ENCODE measurements around the gene CCDC137. TPM values are rescaled to one million over a fixed set of nuclear protein-coding genes. Genes with fewer than 3 reads are reported as not detected.
A peak's percentile ranks its signal among the peaks of the same experiment; 100 is the strongest.

The CCDC137 gene
- total and polyA plus RNA-seq, 12 donors, result 7.5 to 46.0 (median 15.3) TPM

DNA sequence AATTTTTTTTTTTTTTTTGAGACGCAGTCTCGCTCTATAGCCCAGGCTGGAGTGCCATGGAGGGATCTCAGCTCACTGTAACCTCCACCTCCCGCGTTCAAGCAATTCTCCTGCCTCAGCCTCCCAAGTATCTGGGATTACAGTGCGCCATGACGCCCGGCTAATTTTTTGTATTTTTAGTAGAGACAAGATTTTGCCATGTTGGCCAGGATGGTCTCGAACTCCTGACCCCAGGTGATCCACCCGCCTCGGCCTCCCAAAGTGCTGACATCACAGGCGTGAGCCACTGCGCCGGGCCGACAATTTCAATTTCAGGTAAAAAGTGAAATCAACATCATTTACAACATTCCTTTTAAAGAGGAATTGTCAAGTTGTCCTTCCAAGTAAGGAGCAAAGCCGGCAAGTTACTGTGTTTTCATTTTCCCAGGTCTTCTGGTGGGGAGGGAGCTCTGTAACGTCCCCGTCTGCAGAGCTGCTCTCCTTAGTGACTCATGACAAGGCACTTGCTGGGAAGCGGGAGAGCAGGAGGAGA is 30.5 kb upstream of the CCDC137 start:
- 21 to 40% (median 28%) methylated on average over 15 to 18 of the region's 18 CpGs for WGBS, 4 donors
- TF ChIP-seq CTCF (IDR thresholded peaks at IDR 0.05) (no peak), POLR2A (IDR thresholded peaks at IDR 0.05) (no peak)
- Histone ChIP-seq H3K27ac (peak overlapping the region; percentile 82 to 100 (median 92)), H3K9me3 (replicated peaks in 1 of 3) (no peaks in the 10 kb centered on the region), H3K4me3 (peak overlapping the region in 3 of 4 donors; percentile 81 to 100 (median 89)), H3K27me3 (no peaks in the 10 kb centered on the region), H3K4me1 (replicated peaks in 1 of 2) (peaks cover 10 to 36% of the 10 kb centered on the region in 2 donors), H3K36me3 (replicated peaks in 1 of 2) (no peaks in the 10 kb centered on the region)
- intact Hi-C loops (cut with DNase I), result no loop called here
- peak in 4 of 7 donors; percentile 68 to 79 (median 72) for DNase-seq

- intact Hi-C loops (cut with DNase I), result no loop called here
- DNase-seq, result peak; percentile 85 to 91 (median 88)
These were observed 29.8 kb upstream of the CCDC137 start, which contains the start of the genes NPLOC4 and TSPAN10 for GRCh38 chr17:81636505-81637288. TSS of gene NPLOC4 (minus strand) at chr17:81637112. CDS start at chr17:81636930, 182 bp downstream. TSS of gene TSPAN10 (plus strand) at chr17:81637196. CDS start at chr17:81642413, 5,217 bp downstream.

GRCh38 chr17:81638683-81639082 is 27.9 kb upstream of the CCDC137 start:
- intact Hi-C loops (cut with DNase I), result no loop called here

More at GRCh38 chr17:81636505-81637288, 29.8 kb upstream of the CCDC137 start, which contains the start of the genes NPLOC4 and TSPAN10:
- Histone ChIP-seq H3K9me3 (replicated peaks in 1 of 3) (no peaks in the 10 kb centered on the region), H3K36me3 (replicated peaks in 1 of 2) (no peaks in the 10 kb centered on the region), H3K4me3 (peak within 1 kb of the TSS; percentile 18 to 100 (median 85)), H3K27me3 (no peaks in the 10 kb centered on the region), H3K27ac (peak within 1 kb of the TSS; percentile 82 to 100 (median 92)), H3K4me1 (replicated peaks in 1 of 2) (peaks cover 10 to 36% of the 10 kb centered on the region in 2 donors)
- TF ChIP-seq CTCF (IDR thresholded peaks at IDR 0.05) (peak in 1 of 6 experiments; percentile 11), POLR2A (IDR thresholded peaks at IDR 0.05) (peak; percentile 96 to 97)
- WGBS, 4 donors, result 0 to 2% (median 1%) methylated on average over 7 to 77 of the region's 77 CpGs

More at GRCh38 chr17:81638683-81639082, 27.9 kb upstream of the CCDC137 start:
- no peak overlapping the region for H3K27ac ChIP-seq
- H3K36me3 ChIP-seq (replicated peaks in 1 of 2), result no peaks in the 10 kb centered on the region
- WGBS, 4 donors, result 58 to 79% (median 74%) methylated on average over 4 of the region's 4 CpGs
- peaks cover 10 to 31% of the 10 kb centered on the region in 2 donors for H3K4me1 ChIP-seq (replicated peaks in 1 of 2)
- no peak for DNase-seq
- no peaks in the 10 kb centered on the region for H3K27me3 ChIP-seq
- H3K4me3 ChIP-seq, result no peak overlapping the region
- no peaks in the 10 kb centered on the region for H3K9me3 ChIP-seq (replicated peaks in 1 of 3)
- no peak for TF ChIP-seq POLR2A (IDR thresholded peaks at IDR 0.05)
- TF ChIP-seq CTCF (IDR thresholded peaks at IDR 0.05), result no peak
